ENCODE results near the gene ARHGEF19.

- no peak for TF ChIP-seq EZH2 (IDR thresholded peaks at IDR 0.05; ENCODE audit: insufficient read depth, poor library complexity, severe bottlenecking)
- TF ChIP-seq EZH2phosphoT487 (IDR thresholded peaks at IDR 0.05; ENCODE audit: insufficient read depth, low read depth): no peak
Measured at GRCh38 chr1:16173447-16174260, 38.8 kb downstream of the ARHGEF19 start.

Measured in GM23248 (cell line).